HepG2 (cell line): ENCODE measurements around the gene TWNK. TPM values are rescaled to one million over a fixed set of nuclear protein-coding genes. Genes with fewer than 3 reads are reported as not detected.

Source experiments
- EEA1 ChIP-seq: sonication (generic); formaldehyde crosslinking; IDR thresholded peaks from 2 replicates; pipeline ENCODE4 v1.5.1; 2020; ENCODE audit warnings: mild to moderate bottlenecking, missing genetic modification reagents, borderline replicate concordance
- GATA4 ChIP-seq: sonication (generic); IDR thresholded peaks from 2 replicates; pipeline ENCODE4 v1.6.1; 2016; ENCODE audit warnings: antibody characterized with exemption, low read depth, borderline replicate concordance
- MEIS1 ChIP-seq: sonication (generic); formaldehyde crosslinking; IDR thresholded peaks from 2 replicates; pipeline ENCODE4 v1.9.0; 2021; ENCODE audit warnings: mild to moderate bottlenecking, missing genetic modification reagents, moderate library complexity, borderline replicate concordance
- ZNF101 ChIP-seq: sonication (generic); formaldehyde crosslinking; IDR thresholded peaks from 2 replicates; pipeline ENCODE4 v1.4.0; 2020; ENCODE audit warnings: mild to moderate bottlenecking, low read depth, missing genetic modification reagents, borderline replicate concordance
- ZNF235 ChIP-seq: sonication (generic); formaldehyde crosslinking; IDR thresholded peaks from 2 replicates; pipeline ENCODE4 v1.8.1; 2023; ENCODE audit warnings: mild to moderate bottlenecking, missing genetic modification reagents, borderline replicate concordance
- ZNF510 ChIP-seq: sonication (generic); formaldehyde crosslinking; IDR thresholded peaks from 2 replicates; pipeline ENCODE4 v1.4.0; 2020; ENCODE audit warnings: low read depth, mild to moderate bottlenecking, missing genetic modification reagents
- ZNF605 ChIP-seq: sonication (generic); formaldehyde crosslinking; IDR thresholded peaks from 2 replicates; pipeline ENCODE4 v1.8.0; 2022; ENCODE audit warnings: mild to moderate bottlenecking, missing genetic modification reagents
- ZSCAN29 ChIP-seq: sonication (generic); formaldehyde crosslinking; conservative IDR thresholded peaks from 2 replicates; pipeline ENCODE4 v1.4.0; 2020; ENCODE audit warnings: mild to moderate bottlenecking, missing genetic modification reagents
- polyA plus RNA-seq, 8 experiments: library from polyadenylated mRNA; depleted of rRNA in 3 of 8; stranded (reverse) in 7 of 8; unstranded in 1 of 8; fragments of >200 nt; fragmentation: Illumina TruSeq in 4 of 8; extraction: Trizol in 4 of 8; gene quantifications; 2 replicates each; pipeline versions ENCODE4 v1.2.1 to v1.2.3, GENCODE V29; 2011 to 2016; ENCODE audit warnings: low read depth in 4 of 8, missing spikeins in 1 of 8, mixed read lengths in 1 of 8; ENCODE audit not compliant: insufficient read depth in 1 of 8
- total RNA-seq, 5 experiments: library from RNA; depleted of rRNA; stranded (reverse); fragments of >200 nt; fragmentation: Illumina TruSeq; extraction: Trizol; gene quantifications; 2 replicates each; pipeline ENCODE4 v1.2.3, GENCODE V29; 2016; ENCODE audit warnings: low read depth in 1 of 5
- TF ChIP-seq, protein P1 (sequence below): sonication (generic); formaldehyde crosslinking; IDR thresholded peaks from 2 replicates; pipeline ENCODE4 v1.8.1; 2023; ENCODE audit warnings: mild to moderate bottlenecking, missing genetic modification reagents
- TF ChIP-seq, protein P2 (sequence below): sonication (generic); formaldehyde crosslinking; IDR thresholded peaks from 2 replicates; pipeline ENCODE4 v1.9.0; 2022; ENCODE audit warnings: missing genetic modification reagents, mild to moderate bottlenecking, borderline replicate concordance
- TF ChIP-seq, protein P3 (sequence below): sonication (generic); formaldehyde crosslinking; IDR thresholded peaks from 2 replicates; pipeline ENCODE4 v1.4.0; 2020; ENCODE audit warnings: low read depth, missing genetic modification reagents
- TF ChIP-seq, protein P4 (sequence below): sonication (generic); formaldehyde crosslinking; IDR thresholded peaks from 2 replicates; pipeline ENCODE4 v1.8.1; 2022; ENCODE audit warnings: low read depth, mild to moderate bottlenecking, missing genetic modification reagents
- TF ChIP-seq, protein P5 (sequence below): sonication (generic); formaldehyde crosslinking; IDR thresholded peaks from 2 replicates; pipeline ENCODE4 v1.5.1; 2020; ENCODE audit warnings: mild to moderate bottlenecking, missing genetic modification reagents, moderate library complexity

TWNK gene
- total and polyA plus RNA-seq, 2 of the 13 experiments (the other 11 are each of a cell fraction or from before 2014, with no cell fraction given), result 10.7 to 16.5 TPM

DNA sequence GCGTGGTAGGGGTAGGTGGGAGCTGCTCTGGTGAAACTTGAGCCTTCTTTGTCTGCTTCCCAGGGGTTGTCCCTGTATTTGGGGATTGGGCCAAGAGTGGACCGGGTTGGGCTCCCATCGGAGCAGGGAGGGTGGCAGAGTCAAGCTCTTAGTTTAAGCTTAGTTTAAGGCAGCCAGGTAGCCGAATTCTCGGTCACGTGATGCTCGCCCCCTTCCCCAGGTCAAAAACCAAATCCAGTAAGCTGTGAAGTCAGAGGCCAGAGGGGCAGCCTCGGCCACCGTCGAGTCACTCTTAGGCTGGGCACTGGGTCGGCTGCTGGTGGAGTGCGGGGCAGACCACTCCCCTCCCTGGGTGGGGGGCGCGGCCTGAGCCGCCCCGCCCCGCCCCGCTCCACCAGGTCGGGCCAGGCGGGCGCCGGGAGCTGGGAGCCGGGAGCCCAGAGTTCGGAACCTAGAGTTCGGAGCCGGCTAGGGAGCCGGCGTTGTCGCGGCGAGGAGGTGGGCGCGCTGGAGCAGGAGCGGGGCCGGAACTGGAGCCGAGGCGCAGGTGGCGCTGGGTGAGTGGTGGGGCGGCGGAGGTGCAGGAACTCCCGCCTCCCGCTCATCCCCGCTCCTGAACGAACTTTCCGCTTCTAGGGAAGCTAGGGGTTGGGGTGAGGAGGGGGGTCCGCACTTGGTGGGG is 9.5 kb downstream of the TWNK start (continued):
- TF ChIP-seq EEA1 (CRISPR knock-in tag), result no peak
- TF ChIP-seq ZSCAN29, result no peak
- TF ChIP-seq ZNF235 (CRISPR knock-in tag), result no peak
- TF ChIP-seq, protein P1, sequence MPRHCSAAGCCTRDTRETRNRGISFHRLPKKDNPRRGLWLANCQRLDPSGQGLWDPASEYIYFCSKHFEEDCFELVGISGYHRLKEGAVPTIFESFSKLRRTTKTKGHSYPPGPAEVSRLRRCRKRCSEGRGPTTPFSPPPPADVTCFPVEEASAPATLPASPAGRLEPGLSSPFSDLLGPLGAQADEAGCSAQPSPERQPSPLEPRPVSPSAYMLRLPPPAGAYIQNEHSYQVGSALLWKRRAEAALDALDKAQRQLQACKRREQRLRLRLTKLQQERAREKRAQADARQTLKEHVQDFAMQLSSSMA (CRISPR knock-in tag), result peak; percentile 12; the same call in 1 of the 2 replicates
- TF ChIP-seq ZNF101 (CRISPR knock-in tag), result 0 out of 2 replicates have a peak, but pooled peaks have one; percentile 37
- 0 out of 2 replicates have a peak, but pooled peaks have one; percentile 22 for TF ChIP-seq ZNF605 (CRISPR knock-in tag)
- TF ChIP-seq, protein P2, sequence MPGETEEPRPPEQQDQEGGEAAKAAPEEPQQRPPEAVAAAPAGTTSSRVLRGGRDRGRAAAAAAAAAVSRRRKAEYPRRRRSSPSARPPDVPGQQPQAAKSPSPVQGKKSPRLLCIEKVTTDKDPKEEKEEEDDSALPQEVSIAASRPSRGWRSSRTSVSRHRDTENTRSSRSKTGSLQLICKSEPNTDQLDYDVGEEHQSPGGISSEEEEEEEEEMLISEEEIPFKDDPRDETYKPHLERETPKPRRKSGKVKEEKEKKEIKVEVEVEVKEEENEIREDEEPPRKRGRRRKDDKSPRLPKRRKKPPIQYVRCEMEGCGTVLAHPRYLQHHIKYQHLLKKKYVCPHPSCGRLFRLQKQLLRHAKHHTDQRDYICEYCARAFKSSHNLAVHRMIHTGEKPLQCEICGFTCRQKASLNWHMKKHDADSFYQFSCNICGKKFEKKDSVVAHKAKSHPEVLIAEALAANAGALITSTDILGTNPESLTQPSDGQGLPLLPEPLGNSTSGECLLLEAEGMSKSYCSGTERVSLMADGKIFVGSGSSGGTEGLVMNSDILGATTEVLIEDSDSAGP (CRISPR knock-in tag), result peak; percentile 48; the same call in 1 of the 2 replicates
- peak; percentile 17 for TF ChIP-seq ZNF510
- TF ChIP-seq GATA4, result 0 out of 2 replicates have a peak, but pooled peaks have one; percentile 24
- peak; percentile 18; the same call in 1 of the 2 replicates for TF ChIP-seq MEIS1 (CRISPR knock-in tag)
- TF ChIP-seq, protein P3, sequence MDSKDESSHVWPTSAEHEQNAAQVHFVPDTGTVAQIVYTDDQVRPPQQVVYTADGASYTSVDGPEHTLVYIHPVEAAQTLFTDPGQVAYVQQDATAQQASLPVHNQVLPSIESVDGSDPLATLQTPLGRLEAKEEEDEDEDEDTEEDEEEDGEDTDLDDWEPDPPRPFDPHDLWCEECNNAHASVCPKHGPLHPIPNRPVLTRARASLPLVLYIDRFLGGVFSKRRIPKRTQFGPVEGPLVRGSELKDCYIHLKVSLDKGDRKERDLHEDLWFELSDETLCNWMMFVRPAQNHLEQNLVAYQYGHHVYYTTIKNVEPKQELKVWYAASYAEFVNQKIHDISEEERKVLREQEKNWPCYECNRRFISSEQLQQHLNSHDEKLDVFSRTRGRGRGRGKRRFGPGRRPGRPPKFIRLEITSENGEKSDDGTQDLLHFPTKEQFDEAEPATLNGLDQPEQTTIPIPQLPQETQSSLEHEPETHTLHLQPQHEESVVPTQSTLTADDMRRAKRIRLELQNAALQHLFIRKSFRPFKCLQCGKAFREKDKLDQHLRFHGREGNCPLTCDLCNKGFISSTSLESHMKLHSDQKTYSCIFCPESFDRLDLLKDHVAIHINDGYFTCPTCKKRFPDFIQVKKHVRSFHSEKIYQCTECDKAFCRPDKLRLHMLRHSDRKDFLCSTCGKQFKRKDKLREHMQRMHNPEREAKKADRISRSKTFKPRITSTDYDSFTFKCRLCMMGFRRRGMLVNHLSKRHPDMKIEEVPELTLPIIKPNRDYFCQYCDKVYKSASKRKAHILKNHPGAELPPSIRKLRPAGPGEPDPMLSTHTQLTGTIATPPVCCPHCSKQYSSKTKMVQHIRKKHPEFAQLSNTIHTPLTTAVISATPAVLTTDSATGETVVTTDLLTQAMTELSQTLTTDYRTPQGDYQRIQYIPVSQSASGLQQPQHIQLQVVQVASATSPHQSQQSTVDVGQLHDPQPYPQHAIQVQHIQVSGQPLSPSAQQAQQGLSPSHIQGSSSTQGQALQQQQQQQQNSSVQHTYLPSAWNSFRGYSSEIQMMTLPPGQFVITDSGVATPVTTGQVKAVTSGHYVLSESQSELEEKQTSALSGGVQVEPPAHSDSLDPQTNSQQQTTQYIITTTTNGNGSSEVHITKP (CRISPR knock-in tag), result no peak
- TF ChIP-seq, protein P4, sequence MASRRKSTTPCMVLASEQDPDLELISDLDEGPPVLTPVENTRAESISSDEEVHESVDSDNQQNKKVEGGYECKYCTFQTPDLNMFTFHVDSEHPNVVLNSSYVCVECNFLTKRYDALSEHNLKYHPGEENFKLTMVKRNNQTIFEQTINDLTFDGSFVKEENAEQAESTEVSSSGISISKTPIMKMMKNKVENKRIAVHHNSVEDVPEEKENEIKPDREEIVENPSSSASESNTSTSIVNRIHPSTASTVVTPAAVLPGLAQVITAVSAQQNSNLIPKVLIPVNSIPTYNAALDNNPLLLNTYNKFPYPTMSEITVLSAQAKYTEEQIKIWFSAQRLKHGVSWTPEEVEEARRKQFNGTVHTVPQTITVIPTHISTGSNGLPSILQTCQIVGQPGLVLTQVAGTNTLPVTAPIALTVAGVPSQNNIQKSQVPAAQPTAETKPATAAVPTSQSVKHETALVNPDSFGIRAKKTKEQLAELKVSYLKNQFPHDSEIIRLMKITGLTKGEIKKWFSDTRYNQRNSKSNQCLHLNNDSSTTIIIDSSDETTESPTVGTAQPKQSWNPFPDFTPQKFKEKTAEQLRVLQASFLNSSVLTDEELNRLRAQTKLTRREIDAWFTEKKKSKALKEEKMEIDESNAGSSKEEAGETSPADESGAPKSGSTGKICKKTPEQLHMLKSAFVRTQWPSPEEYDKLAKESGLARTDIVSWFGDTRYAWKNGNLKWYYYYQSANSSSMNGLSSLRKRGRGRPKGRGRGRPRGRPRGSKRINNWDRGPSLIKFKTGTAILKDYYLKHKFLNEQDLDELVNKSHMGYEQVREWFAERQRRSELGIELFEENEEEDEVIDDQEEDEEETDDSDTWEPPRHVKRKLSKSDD, result 0 out of 2 replicates have a peak, but pooled peaks have one; percentile 15
- TF ChIP-seq, protein P5, sequence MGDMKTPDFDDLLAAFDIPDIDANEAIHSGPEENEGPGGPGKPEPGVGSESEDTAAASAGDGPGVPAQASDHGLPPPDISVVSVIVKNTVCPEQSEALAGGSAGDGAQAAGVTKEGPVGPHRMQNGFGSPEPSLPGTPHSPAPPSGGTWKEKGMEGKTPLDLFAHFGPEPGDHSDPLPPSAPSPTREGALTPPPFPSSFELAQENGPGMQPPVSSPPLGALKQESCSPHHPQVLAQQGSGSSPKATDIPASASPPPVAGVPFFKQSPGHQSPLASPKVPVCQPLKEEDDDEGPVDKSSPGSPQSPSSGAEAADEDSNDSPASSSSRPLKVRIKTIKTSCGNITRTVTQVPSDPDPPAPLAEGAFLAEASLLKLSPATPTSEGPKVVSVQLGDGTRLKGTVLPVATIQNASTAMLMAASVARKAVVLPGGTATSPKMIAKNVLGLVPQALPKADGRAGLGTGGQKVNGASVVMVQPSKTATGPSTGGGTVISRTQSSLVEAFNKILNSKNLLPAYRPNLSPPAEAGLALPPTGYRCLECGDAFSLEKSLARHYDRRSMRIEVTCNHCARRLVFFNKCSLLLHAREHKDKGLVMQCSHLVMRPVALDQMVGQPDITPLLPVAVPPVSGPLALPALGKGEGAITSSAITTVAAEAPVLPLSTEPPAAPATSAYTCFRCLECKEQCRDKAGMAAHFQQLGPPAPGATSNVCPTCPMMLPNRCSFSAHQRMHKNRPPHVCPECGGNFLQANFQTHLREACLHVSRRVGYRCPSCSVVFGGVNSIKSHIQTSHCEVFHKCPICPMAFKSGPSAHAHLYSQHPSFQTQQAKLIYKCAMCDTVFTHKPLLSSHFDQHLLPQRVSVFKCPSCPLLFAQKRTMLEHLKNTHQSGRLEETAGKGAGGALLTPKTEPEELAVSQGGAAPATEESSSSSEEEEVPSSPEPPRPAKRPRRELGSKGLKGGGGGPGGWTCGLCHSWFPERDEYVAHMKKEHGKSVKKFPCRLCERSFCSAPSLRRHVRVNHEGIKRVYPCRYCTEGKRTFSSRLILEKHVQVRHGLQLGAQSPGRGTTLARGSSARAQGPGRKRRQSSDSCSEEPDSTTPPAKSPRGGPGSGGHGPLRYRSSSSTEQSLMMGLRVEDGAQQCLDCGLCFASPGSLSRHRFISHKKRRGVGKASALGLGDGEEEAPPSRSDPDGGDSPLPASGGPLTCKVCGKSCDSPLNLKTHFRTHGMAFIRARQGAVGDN, result peak; percentile 53
